ENCODE measurements around the gene SLC66A2.

SLC66A2 gene

DNA sequence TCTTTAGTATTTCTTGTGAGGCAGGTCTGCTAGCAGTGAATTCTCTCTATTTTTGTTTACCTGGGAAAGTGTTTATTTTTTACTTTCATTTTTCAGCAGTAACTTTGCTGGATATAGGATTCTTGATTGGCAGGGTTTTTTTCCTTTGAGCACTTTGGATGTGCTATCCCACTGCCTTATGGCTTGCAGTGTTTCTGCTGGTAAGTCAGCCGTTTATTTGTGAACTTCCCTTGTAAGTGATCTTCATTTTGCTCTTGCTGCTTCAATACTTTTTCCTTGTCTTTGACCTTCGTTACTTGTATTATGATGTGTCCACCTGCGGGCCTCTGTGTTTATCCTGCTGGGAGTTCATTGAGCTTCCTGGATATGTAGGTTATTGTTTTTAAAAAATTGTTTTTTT, 54.7 kb downstream of the SLC66A2 start:
- Histone ChIP-seq H3K27ac (ENCODE audit: low read depth in 2 of 2, low read length in 2 of 2) (no peak overlapping the region), H3K27me3 (ENCODE audit: control insufficient read depth in 2 of 2, insufficient read depth in 2 of 2, low read length in 2 of 2) (no peaks in the 10 kb centered on the region), H3K36me3 (ENCODE audit: control insufficient read depth in 2 of 2, insufficient read depth in 2 of 2, low read length in 2 of 2) (no peaks in the 10 kb centered on the region), H3K4me3 (ENCODE audit: low read length in 2 of 2) (no peak overlapping the region), H3K9ac (ENCODE audit: low read depth in 1 of 2, low read length in 2 of 2) (no peak overlapping the region), H3K9me3 (ENCODE audit: control insufficient read depth in 2 of 2, low read length in 2 of 2) (peaks cover 20 to 30% of the 10 kb centered on the region in 2 donors), H3K4me1 (ENCODE audit: control insufficient read depth in 2 of 2, insufficient read depth in 2 of 2, low read length in 2 of 2) (no peaks in the 10 kb centered on the region)

DNA sequence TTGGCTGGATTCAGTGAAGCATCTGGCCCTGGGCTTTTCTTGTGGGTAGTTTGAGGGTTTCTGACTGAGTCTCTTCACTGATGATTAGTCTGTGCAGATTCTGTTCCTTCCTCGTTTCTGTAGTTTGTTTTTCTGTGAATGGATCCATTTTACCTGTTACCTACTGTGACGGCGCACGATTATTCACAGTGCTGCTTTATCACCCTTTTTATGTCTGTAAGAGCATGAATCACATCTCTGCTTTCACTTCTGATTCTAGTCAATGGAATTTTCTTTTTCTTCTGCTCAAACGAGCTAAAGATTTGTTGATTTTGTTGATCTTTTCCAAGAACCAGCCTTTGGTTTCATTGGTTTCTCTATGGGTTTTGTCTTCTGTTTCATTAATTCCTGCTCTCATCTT, 60.8 kb downstream of the SLC66A2 start:
- no peaks in the 10 kb centered on the region for H3K36me3 ChIP-seq (ENCODE audit: control insufficient read depth in 2 of 2, insufficient read depth in 2 of 2, low read length in 2 of 2)
- H3K27me3 ChIP-seq (ENCODE audit: control insufficient read depth in 2 of 2, insufficient read depth in 2 of 2, low read length in 2 of 2), result no peaks in the 10 kb centered on the region
- peaks cover 17 to 30% of the 10 kb centered on the region in 2 donors for H3K9me3 ChIP-seq (ENCODE audit: control insufficient read depth in 2 of 2, low read length in 2 of 2)
- no peaks in the 10 kb centered on the region for H3K4me1 ChIP-seq (ENCODE audit: control insufficient read depth in 2 of 2, insufficient read depth in 2 of 2, low read length in 2 of 2)
- no peak overlapping the region for H3K9ac ChIP-seq (ENCODE audit: low read depth in 1 of 2, low read length in 2 of 2)
- no peak overlapping the region for H3K27ac ChIP-seq (ENCODE audit: low read depth in 2 of 2, low read length in 2 of 2)
- no peak overlapping the region for H3K4me3 ChIP-seq (ENCODE audit: low read length in 2 of 2)

DNA sequence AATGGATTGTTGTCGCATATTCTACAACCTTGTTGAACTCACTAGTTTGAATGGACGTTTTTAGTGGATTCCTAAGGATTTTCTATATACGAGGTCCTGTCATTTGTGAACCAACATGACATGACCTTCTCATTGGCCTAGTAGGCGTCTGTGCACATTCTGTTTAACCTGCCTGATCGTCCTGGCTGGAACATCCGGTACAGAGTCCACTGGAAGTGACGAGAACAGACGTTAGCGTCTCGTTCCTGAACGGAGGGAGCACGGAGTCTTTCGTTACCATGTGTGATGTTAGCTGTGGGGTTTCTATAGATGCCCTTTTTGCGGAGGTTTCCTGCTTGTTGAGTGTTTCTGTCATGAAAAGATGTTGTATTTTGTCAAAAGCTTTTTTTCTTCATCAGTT, 61.9 kb downstream of the SLC66A2 start:
- Histone ChIP-seq H3K9ac (ENCODE audit: low read depth in 1 of 2, low read length in 2 of 2) (no peak overlapping the region), H3K27ac (ENCODE audit: low read depth in 2 of 2, low read length in 2 of 2) (no peak overlapping the region), H3K4me1 (ENCODE audit: control insufficient read depth in 2 of 2, insufficient read depth in 2 of 2, low read length in 2 of 2) (no peaks in the 10 kb centered on the region), H3K4me3 (ENCODE audit: low read length in 2 of 2) (peak overlapping the region in 1 of 2 donors; percentile 5), H3K9me3 (ENCODE audit: control insufficient read depth in 2 of 2, low read length in 2 of 2) (peaks cover 14 to 25% of the 10 kb centered on the region in 2 donors), H3K36me3 (ENCODE audit: control insufficient read depth in 2 of 2, insufficient read depth in 2 of 2, low read length in 2 of 2) (no peaks in the 10 kb centered on the region), H3K27me3 (ENCODE audit: control insufficient read depth in 2 of 2, insufficient read depth in 2 of 2, low read length in 2 of 2) (no peaks in the 10 kb centered on the region)

DNA sequence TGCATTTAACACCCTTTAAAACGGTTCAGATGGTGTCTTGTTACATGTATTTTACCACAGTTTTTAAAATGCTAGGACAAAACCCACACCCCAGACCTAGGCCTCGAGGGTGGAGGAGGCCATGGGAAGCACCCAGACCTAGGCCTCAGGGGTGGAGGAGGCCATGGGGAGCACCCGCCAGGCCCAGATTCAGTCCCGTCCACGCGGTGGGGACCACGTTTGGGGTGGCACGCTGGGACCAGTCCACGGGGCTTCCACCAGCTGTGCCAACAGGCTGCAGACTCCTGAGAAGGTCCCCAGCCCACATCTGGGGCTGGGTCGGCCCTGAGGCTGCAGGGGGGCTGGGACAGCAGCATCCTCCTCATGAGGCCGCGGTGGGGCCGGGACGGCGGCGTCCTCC, 63.4 kb downstream of the SLC66A2 start:
- no peak overlapping the region for H3K4me3 ChIP-seq (ENCODE audit: low read length in 2 of 2)
- H3K9me3 ChIP-seq (ENCODE audit: control insufficient read depth in 2 of 2, low read length in 2 of 2), result peaks cover 11 to 17% of the 10 kb centered on the region in 2 donors
- H3K9ac ChIP-seq (ENCODE audit: low read depth in 1 of 2, low read length in 2 of 2), result no peak overlapping the region
- H3K27ac ChIP-seq (ENCODE audit: low read depth in 2 of 2, low read length in 2 of 2), result no peak overlapping the region
- H3K4me1 ChIP-seq (ENCODE audit: control insufficient read depth in 2 of 2, insufficient read depth in 2 of 2, low read length in 2 of 2), result no peaks in the 10 kb centered on the region
- no peaks in the 10 kb centered on the region for H3K36me3 ChIP-seq (ENCODE audit: control insufficient read depth in 2 of 2, insufficient read depth in 2 of 2, low read length in 2 of 2)
- H3K27me3 ChIP-seq (ENCODE audit: control insufficient read depth in 2 of 2, insufficient read depth in 2 of 2, low read length in 2 of 2), result no peaks in the 10 kb centered on the region

DNA sequence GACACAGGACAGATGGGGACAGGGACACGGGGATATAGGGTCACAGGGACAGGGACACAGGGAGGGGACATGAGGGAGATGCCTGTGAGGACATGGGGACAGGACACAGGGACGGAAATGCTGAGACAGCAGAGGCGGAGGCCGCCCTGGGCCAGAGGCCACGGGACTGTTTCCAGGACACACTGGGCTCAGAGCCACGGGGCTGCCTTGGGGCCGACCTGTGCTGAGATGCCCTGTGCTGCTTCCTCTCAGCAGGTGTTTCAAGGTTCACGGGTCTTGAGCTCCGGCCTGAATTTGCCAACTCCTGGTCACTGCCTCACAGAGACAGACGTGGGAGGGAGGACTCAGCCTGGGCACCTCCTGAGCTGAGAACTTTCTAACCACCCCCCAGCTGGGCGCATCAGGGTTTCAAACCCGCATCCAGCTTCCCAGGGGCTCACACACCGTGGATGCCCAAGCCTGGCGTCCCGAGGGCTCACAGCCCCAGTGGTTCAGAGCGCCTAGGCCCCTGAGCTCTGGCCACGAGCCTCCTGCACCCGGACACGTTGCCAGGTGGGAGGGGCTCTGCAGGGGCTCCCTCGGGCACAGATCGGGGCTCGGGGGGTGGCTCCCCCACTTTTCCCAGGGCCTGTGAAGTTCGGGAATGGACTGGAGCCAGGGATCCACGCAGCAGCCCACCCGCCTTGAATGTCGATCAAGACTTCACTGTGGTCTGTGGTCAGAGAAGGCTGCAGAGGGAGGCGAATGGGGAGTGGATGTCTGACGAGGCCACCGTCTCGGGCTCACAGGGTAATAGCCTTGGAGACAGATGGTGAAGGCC, 64.1 kb downstream of the SLC66A2 start:
- Histone ChIP-seq H3K27ac (ENCODE audit: low read depth in 2 of 2, low read length in 2 of 2) (no peak overlapping the region), H3K4me1 (ENCODE audit: control insufficient read depth in 2 of 2, insufficient read depth in 2 of 2, low read length in 2 of 2) (no peaks in the 10 kb centered on the region), H3K9ac (ENCODE audit: low read depth in 1 of 2, low read length in 2 of 2) (no peak overlapping the region), H3K4me3 (ENCODE audit: low read length in 2 of 2) (no peak overlapping the region), H3K27me3 (ENCODE audit: control insufficient read depth in 2 of 2, insufficient read depth in 2 of 2, low read length in 2 of 2) (no peaks in the 10 kb centered on the region), H3K9me3 (ENCODE audit: control insufficient read depth in 2 of 2, low read length in 2 of 2) (peaks cover 11 to 17% of the 10 kb centered on the region in 2 donors), H3K36me3 (ENCODE audit: control insufficient read depth in 2 of 2, insufficient read depth in 2 of 2, low read length in 2 of 2) (no peaks in the 10 kb centered on the region)

DNA sequence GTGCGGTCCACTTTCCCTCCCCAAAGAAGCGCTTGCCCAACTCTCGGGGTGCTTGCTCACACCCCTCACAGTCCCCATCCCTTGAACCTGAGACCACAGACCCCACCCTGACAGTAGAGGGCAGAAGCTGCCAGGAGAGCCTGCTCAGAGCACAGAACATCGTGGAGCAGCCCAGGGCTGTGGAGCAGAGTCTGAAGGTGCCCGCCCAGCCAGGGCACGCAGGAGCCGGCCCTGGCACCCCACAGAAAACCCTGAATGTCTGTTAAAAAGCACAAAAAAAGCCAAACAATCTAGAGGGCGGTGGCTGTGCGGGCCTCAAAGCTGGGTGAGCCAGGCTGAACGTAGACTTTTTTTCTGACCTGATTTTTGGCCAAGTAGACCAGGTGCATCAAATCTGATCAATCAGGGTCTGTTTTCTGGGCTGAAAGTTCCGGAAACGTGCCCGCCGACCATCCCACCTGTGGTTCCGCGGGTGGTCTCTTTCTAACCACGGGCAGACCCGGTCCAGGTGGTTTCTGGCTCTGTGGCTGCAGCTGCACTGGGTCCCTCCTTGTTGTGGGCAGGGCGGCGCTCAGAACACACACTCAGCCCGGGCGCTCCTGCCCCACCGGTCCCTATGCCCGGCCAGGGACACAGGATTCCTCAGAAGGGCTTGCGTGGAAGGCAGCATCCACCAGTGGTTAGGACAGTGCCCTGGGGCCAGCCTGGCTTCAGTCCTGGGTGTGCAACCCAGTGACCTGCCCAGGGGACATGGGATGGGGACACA, 66.3 kb downstream of the SLC66A2 start:
- Histone ChIP-seq H3K9me3 (ENCODE audit: control insufficient read depth in 2 of 2, low read length in 2 of 2) (peaks cover 0 to 8% of the 10 kb centered on the region in 2 donors), H3K4me1 (ENCODE audit: control insufficient read depth in 2 of 2, insufficient read depth in 2 of 2, low read length in 2 of 2) (no peaks in the 10 kb centered on the region), H3K27ac (ENCODE audit: low read depth in 2 of 2, low read length in 2 of 2) (no peak overlapping the region), H3K27me3 (ENCODE audit: control insufficient read depth in 2 of 2, insufficient read depth in 2 of 2, low read length in 2 of 2) (no peaks in the 10 kb centered on the region), H3K9ac (ENCODE audit: low read depth in 1 of 2, low read length in 2 of 2) (no peak overlapping the region), H3K4me3 (ENCODE audit: low read length in 2 of 2) (no peak overlapping the region), H3K36me3 (ENCODE audit: control insufficient read depth in 2 of 2, insufficient read depth in 2 of 2, low read length in 2 of 2) (no peaks in the 10 kb centered on the region)

DNA sequence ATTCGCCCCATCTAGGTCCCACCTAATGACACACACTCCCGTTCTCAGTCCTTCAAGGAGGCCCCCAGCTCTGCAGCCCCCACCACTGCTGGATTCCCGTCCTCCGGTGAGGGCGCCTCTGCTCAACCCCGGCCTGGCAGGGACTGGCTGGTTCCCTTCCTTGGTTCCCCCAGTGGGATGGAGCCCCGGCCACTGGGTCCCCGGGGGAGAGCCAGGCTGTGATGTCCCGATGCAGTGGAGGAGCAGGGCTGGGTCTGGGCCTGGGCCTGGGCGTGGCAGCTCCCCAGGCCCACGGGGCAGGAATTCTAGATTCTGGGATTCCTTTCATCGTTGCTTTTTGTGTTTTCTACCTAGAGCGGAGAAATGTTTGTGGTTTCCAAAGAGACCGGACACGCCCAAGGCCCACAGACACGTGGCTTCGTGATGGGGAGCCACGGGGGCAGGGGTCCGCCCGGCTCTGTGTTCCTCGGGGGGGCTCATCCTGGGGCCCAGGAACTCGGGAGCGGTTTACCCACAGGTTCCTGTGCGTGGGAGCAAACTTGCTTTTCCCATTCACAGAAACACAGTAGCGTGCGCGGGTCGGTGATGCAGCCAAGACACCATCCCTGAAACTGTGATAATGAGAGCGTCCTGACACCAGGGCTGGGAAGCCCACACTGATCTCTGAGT, 67.0 kb downstream of the SLC66A2 start:
- Histone ChIP-seq H3K27me3 (ENCODE audit: control insufficient read depth in 2 of 2, insufficient read depth in 2 of 2, low read length in 2 of 2) (no peaks in the 10 kb centered on the region), H3K9ac (ENCODE audit: low read depth in 1 of 2, low read length in 2 of 2) (no peak overlapping the region), H3K27ac (ENCODE audit: low read depth in 2 of 2, low read length in 2 of 2) (no peak overlapping the region), H3K9me3 (ENCODE audit: control insufficient read depth in 2 of 2, low read length in 2 of 2) (peaks cover 0 to 1% of the 10 kb centered on the region in 2 donors), H3K4me3 (ENCODE audit: low read length in 2 of 2) (no peak overlapping the region), H3K36me3 (ENCODE audit: control insufficient read depth in 2 of 2, insufficient read depth in 2 of 2, low read length in 2 of 2) (no peaks in the 10 kb centered on the region), H3K4me1 (ENCODE audit: control insufficient read depth in 2 of 2, insufficient read depth in 2 of 2, low read length in 2 of 2) (no peaks in the 10 kb centered on the region)

DNA sequence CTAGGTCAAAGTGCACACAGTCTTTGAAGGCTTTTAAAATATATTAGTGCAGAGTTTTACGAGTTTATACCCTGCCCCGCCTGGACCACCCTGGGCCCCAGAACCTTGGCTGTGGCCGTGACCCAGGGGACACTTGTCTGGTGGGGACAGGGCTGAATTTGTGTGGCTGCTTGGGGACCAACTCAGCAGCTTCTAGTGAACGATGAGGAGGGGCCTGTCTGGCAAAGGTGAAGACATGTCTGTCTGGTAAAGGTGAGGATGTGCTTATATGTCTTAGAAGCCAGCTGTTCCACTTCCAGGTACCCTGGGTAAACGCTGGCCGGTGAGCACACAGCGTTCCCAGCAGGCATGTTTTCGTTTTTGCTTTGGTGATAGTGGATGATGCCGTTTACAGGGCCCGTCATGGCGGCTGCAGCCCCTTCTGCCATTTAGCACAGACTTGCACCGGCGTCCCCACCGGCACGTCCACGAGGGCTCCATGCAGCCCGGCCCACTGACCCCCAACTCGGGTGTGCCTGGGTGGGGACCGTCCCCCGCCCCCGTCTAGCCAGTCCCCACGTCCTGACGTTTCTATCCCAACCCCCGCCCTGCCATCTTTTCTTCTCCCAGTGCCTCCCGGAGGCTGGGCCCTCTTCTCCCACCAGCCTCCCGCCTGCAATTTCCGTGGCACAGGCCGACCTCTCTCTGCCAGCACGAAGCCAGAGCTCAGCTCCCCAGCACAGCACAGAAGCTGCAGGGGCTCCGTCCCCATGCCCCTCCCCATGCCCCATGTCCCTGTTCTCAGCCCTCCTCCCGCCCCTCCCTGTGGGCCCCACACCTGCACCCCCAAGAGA, 67.8 kb downstream of the SLC66A2 start:
- H3K4me3 ChIP-seq (ENCODE audit: low read length in 2 of 2), result no peak overlapping the region
- no peaks in the 10 kb centered on the region for H3K9me3 ChIP-seq (ENCODE audit: control insufficient read depth in 2 of 2, low read length in 2 of 2)
- H3K27me3 ChIP-seq (ENCODE audit: control insufficient read depth in 2 of 2, insufficient read depth in 2 of 2, low read length in 2 of 2), result no peaks in the 10 kb centered on the region
- no peaks in the 10 kb centered on the region for H3K4me1 ChIP-seq (ENCODE audit: control insufficient read depth in 2 of 2, insufficient read depth in 2 of 2, low read length in 2 of 2)
- no peak overlapping the region for H3K27ac ChIP-seq (ENCODE audit: low read depth in 2 of 2, low read length in 2 of 2)
- H3K9ac ChIP-seq (ENCODE audit: low read depth in 1 of 2, low read length in 2 of 2), result no peak overlapping the region
- no peaks in the 10 kb centered on the region for H3K36me3 ChIP-seq (ENCODE audit: control insufficient read depth in 2 of 2, insufficient read depth in 2 of 2, low read length in 2 of 2)

DNA sequence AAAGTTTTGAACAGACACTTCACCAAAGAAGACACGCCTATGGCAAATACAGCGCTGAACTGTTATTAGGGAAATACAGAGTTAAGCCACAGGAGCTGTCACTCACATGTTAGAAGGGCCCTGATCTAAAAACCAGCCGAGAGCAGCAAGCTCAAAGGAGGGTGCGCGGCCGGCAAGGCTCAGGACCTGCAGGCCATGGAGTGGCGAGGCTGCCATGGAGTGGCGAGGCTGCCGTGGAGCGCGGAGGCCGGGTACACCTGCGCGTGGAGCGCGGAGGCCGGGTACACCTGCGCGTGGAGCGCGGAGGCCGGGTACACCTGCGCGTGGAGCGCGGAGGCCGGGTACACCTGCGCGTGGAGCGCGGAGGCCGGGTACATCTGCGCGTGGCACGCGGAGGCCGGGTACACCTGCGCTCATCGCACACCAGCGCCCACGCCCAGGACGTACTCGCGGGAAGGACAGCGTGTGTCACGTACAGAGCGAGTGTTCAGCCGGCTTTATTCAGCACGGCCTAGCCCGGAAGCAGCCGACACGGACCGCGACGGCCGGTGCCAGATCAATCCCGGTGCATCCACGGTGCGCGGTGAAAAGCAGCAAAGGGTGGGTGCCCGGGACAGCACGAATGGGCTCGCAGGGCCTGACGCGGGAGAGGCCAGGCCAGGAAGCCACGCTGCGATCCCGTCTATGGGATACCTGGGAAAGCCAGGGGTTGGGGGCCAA, 68.8 kb downstream of the SLC66A2 start:
- H3K27ac ChIP-seq (ENCODE audit: low read depth in 2 of 2, low read length in 2 of 2), result no peak overlapping the region
- H3K4me3 ChIP-seq (ENCODE audit: low read length in 2 of 2), result no peak overlapping the region
- no peaks in the 10 kb centered on the region for H3K9me3 ChIP-seq (ENCODE audit: control insufficient read depth in 2 of 2, low read length in 2 of 2)
- H3K9ac ChIP-seq (ENCODE audit: low read depth in 1 of 2, low read length in 2 of 2), result no peak overlapping the region
- no peaks in the 10 kb centered on the region for H3K4me1 ChIP-seq (ENCODE audit: control insufficient read depth in 2 of 2, insufficient read depth in 2 of 2, low read length in 2 of 2)
- H3K36me3 ChIP-seq (ENCODE audit: control insufficient read depth in 2 of 2, insufficient read depth in 2 of 2, low read length in 2 of 2), result no peaks in the 10 kb centered on the region
- H3K27me3 ChIP-seq (ENCODE audit: control insufficient read depth in 2 of 2, insufficient read depth in 2 of 2, low read length in 2 of 2), result no peaks in the 10 kb centered on the region

Data from mucosa of rectum (tissue), 2 donors.